ENCODE measurements around the gene CATSPER1. TPM values are rescaled to one million over a fixed set of nuclear protein-coding genes. Genes with fewer than 3 reads are reported as not detected.

CATSPER1 gene
- total and polyA plus RNA-seq, 2 of the 13 experiments (the other 11 are each of a cell fraction or from before 2014, with no cell fraction given), result 0.17 TPM; not detected in 1

DNA sequence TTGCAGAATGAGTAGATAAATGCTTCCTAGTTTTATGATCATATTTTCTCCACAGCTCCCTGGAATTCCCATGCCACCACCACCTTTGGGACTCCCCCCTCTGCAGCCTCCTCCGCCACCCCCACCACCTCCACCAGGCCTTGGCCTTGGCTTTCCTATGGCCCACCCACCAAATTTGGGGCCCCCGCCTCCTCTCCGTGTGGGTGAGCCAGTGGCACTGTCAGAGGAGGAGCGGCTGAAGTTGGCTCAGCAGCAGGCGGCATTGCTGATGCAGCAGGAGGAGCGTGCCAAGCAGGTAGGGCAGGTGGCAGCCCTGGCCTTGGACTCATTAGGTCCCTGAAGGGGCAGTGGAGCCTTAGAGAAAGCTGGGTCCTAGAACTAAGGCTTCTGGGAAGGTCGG, 28.7 kb upstream of the CATSPER1 start:
- CTCF ChIA-PET (ENCODE audit: low intra/inter-chr PET ratio, low total read pairs), result no interaction called here
- FAIRE-seq (no peak), ATAC-seq (no peak), DNase-seq (ENCODE audit: low spot score) (no peak)
- Histone ChIP-seq H3K27me3 (ENCODE audit: control insufficient read depth in 1 of 2, insufficient read depth in 2 of 2, low read length in 2 of 2) (peaks cover 0 to under 1% of the 10 kb centered on the region in 2 experiments; a peak in 1 of 5 replicates), H2AFZ (ENCODE audit: low read length) (no peak overlapping the region), H3K4me3 (replicated peaks in 1 of 3; ENCODE audit: insufficient read depth in 1 of 3, low read depth in 2 of 3, low read length in 3 of 3) (no peak overlapping the region), H3K9me3 (ENCODE audit: low read length) (no peaks in the 10 kb centered on the region), H3K4me2 (ENCODE audit: low read depth, low read length) (no peak overlapping the region), H3K36me3 (replicated peaks in 1 of 2; ENCODE audit: control insufficient read depth in 1 of 2, insufficient read depth in 2 of 2, low read length in 2 of 2) (peaks cover 28 to 50% of the 10 kb centered on the region in 2 experiments), H3K27ac (ENCODE audit: extremely low read length, insufficient read depth, low read length) (no peak overlapping the region), H3K79me2 (ENCODE audit: insufficient read depth, low read length) (peaks cover 24% of the 10 kb centered on the region), H4K20me1 (ENCODE audit: insufficient read depth, low read length) (no peaks in the 10 kb centered on the region), H3K4me1 (ENCODE audit: insufficient read depth, low read length) (peaks cover 40% of the 10 kb centered on the region), H3K9ac (ENCODE audit: insufficient read depth, low read depth, low read length) (no peak overlapping the region)
- TF ChIP-seq JDP2 (CRISPR knock-in tag; IDR thresholded peaks at IDR 0.05; ENCODE audit: borderline replicate concordance) (no peak), THYN1 (CRISPR knock-in tag; IDR thresholded peaks at IDR 0.05; ENCODE audit: borderline replicate concordance, low read depth) (no peak), MYC (CRISPR knock-in tag; IDR thresholded peaks at IDR 0.05; ENCODE audit: borderline replicate concordance) (no peak), ZNF432 (CRISPR knock-in tag; IDR thresholded peaks at IDR 0.05; ENCODE audit: borderline replicate concordance) (no peak), ZNF496 (CRISPR knock-in tag; IDR thresholded peaks at IDR 0.05; ENCODE audit: insufficient replicate concordance) (no peak), ERF (CRISPR knock-in tag; IDR thresholded peaks at IDR 0.05) (no peak), STAG1 (CRISPR knock-in tag; IDR thresholded peaks at IDR 0.05) (no peak), ZNF850 (CRISPR knock-in tag; conservative IDR thresholded peaks at IDR 0.05) (no peak), MAZ (IDR thresholded peaks at IDR 0.05; ENCODE audit: borderline replicate concordance, low read depth, low read length) (no peak), MAZ (CRISPR knock-in tag; IDR thresholded peaks at IDR 0.05; ENCODE audit: low read depth) (no peak), ZNF329 (CRISPR knock-in tag; IDR thresholded peaks at IDR 0.05; ENCODE audit: low read depth) (no peak), KMT2A (CRISPR knock-in tag; IDR thresholded peaks at IDR 0.05) (no peak), ZNF761 (CRISPR knock-in tag; conservative IDR thresholded peaks at IDR 0.05) (no peak), ZNF251 (CRISPR knock-in tag; IDR thresholded peaks at IDR 0.05) (no peak), HOXA7 (CRISPR knock-in tag; IDR thresholded peaks at IDR 0.05) (no peak)
- TF ChIP-seq, protein P1, sequence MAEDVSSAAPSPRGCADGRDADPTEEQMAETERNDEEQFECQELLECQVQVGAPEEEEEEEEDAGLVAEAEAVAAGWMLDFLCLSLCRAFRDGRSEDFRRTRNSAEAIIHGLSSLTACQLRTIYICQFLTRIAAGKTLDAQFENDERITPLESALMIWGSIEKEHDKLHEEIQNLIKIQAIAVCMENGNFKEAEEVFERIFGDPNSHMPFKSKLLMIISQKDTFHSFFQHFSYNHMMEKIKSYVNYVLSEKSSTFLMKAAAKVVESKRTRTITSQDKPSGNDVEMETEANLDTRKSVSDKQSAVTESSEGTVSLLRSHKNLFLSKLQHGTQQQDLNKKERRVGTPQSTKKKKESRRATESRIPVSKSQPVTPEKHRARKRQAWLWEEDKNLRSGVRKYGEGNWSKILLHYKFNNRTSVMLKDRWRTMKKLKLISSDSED (CRISPR knock-in tag; IDR thresholded peaks at IDR 0.05), result no peak
- TF ChIP-seq, protein P2, sequence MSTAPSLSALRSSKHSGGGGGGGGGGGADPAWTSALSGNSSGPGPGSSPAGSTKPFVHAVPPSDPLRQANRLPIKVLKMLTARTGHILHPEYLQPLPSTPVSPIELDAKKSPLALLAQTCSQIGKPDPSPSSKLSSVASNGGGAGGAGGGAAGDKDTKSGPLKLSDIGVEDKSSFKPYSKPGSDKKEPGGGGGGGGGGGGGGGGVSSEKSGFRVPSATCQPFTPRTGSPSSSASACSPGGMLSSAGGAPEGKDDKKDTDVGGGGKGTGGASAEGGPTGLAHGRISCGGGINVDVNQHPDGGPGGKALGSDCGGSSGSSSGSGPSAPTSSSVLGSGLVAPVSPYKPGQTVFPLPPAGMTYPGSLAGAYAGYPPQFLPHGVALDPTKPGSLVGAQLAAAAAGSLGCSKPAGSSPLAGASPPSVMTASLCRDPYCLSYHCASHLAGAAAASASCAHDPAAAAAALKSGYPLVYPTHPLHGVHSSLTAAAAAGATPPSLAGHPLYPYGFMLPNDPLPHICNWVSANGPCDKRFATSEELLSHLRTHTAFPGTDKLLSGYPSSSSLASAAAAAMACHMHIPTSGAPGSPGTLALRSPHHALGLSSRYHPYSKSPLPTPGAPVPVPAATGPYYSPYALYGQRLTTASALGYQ (CRISPR knock-in tag; IDR thresholded peaks at IDR 0.05), result no peak
- TF ChIP-seq, protein P3, sequence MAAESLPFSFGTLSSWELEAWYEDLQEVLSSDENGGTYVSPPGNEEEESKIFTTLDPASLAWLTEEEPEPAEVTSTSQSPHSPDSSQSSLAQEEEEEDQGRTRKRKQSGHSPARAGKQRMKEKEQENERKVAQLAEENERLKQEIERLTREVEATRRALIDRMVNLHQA (CRISPR knock-in tag; IDR thresholded peaks at IDR 0.05), result no peak
- TF ChIP-seq, protein P4, sequence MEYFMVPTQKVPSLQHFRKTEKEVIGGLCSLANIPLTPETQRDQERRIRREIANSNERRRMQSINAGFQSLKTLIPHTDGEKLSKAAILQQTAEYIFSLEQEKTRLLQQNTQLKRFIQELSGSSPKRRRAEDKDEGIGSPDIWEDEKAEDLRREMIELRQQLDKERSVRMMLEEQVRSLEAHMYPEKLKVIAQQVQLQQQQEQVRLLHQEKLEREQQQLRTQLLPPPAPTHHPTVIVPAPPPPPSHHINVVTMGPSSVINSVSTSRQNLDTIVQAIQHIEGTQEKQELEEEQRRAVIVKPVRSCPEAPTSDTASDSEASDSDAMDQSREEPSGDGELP (IDR thresholded peaks at IDR 0.05; ENCODE audit: borderline replicate concordance, low read depth), result no peak
- TF ChIP-seq, protein P5, sequence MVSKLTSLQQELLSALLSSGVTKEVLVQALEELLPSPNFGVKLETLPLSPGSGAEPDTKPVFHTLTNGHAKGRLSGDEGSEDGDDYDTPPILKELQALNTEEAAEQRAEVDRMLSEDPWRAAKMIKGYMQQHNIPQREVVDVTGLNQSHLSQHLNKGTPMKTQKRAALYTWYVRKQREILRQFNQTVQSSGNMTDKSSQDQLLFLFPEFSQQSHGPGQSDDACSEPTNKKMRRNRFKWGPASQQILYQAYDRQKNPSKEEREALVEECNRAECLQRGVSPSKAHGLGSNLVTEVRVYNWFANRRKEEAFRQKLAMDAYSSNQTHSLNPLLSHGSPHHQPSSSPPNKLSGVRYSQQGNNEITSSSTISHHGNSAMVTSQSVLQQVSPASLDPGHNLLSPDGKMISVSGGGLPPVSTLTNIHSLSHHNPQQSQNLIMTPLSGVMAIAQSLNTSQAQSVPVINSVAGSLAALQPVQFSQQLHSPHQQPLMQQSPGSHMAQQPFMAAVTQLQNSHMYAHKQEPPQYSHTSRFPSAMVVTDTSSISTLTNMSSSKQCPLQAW (CRISPR knock-in tag; IDR thresholded peaks at IDR 0.05), result no peak
- POLR2A ChIA-PET, result interaction anchor here (4.8 kb wide), 1 partner anchor 14 kb away, joined by 40 read pairs; the partner anchor contains the start of gene PACS1
- no TSS peak for BruUV-seq (replicated peaks)
- intact Hi-C loops (cut with micrococcal nuclease; ENCODE audit: unreplicated experiment) (no loop called here), in situ Hi-C loops (cut with HindIII; ENCODE audit: extremely low pct_ligation_motif_present, low pct_unique_long_range_greater_than_20kb) (no loop called here)
- 96% methylated on average over 7 of the region's 7 CpGs for WGBS (ENCODE audit: low lambda C conversion rate)
